Subcutaneous abdominal adipose tissue (tissue), 5 donors: ENCODE measurements around the gene LAMP5.

Experiments
- H3K27ac ChIP-seq: one replicate; pipeline ENCODE4 v1.7.0; 2013; ENCODE audit warnings: low read depth, mild to moderate bottlenecking, inconsistent platforms, low read length, moderate library complexity
- H3K27me3 ChIP-seq, 5 donors: one replicate each; pipeline ENCODE4 v1.7.0; 2013; ENCODE audit warnings: low read length in 5 of 5, inconsistent platforms in 1 of 5; ENCODE audit not compliant: control insufficient read depth in 5 of 5, insufficient read depth in 4 of 5
- H3K36me3 ChIP-seq, 5 donors: one replicate each; pipeline ENCODE4 v1.7.0; 2013; ENCODE audit warnings: low read length in 5 of 5; ENCODE audit not compliant: control insufficient read depth in 5 of 5, insufficient read depth in 5 of 5
- H3K4me1 ChIP-seq, 5 donors: one replicate each; pipeline ENCODE4 v1.7.0; 2013; ENCODE audit warnings: low read length in 5 of 5, mild to moderate bottlenecking in 3 of 5, moderate library complexity in 1 of 5; ENCODE audit not compliant: control insufficient read depth in 5 of 5, insufficient read depth in 5 of 5
- H3K4me3 ChIP-seq, 5 donors: one replicate each; pipeline ENCODE4 v1.7.0; 2013; ENCODE audit warnings: low read length in 5 of 5, low read depth in 1 of 5
- H3K9ac ChIP-seq, 5 donors: one replicate each; pipeline ENCODE4 v1.7.0; 2013; ENCODE audit warnings: low read length in 5 of 5, mild to moderate bottlenecking in 4 of 5, moderate library complexity in 3 of 5
- H3K9me3 ChIP-seq, 5 donors: one replicate each; pipeline ENCODE4 v1.7.0; 2013; ENCODE audit warnings: low read length in 5 of 5; ENCODE audit not compliant: control insufficient read depth in 5 of 5
- donor health status: healthy.
- donor health status: healthy.
- donor health status: healthy.
- donor health status: healthy.
- donor health status: healthy.

Gene LAMP5

GRCh38 chr20:9575836-9576235 is 61.4 kb downstream of the LAMP5 start:
- Histone ChIP-seq H3K36me3 (no peaks in the 10 kb centered on the region), H3K4me1 (no peaks in the 10 kb centered on the region), H3K9me3 (no peaks in the 10 kb centered on the region), H3K4me3 (no peak overlapping the region), H3K9ac (no peak overlapping the region), H3K27ac (no peak overlapping the region), H3K27me3 (peaks cover 0 to 9% (median 6%) of the 10 kb centered on the region in 5 donors)

DNA sequence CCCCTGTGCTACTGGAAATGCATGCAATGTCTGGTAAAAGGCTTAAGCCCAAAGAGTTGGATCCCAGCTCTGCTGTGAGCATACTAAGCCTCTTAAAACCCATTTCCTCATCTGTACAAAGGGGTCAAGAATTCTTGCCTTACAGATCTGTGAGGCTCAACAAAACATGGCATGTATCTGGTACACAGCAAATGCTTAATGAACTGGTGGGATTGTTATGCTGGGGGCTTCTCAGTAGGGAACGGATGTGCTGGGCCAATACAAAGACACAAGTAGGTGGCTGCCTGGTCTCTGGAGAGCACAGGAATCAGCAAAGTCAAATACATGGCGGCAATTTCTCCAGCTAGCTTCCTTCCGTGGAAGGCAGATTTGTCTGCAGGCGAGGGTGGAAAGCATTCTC is 62.3 kb downstream of the LAMP5 start:
- Histone ChIP-seq H3K9ac (no peak overlapping the region), H3K27me3 (peaks cover 0 to 9% (median 5%) of the 10 kb centered on the region in 5 donors), H3K4me3 (no peak overlapping the region), H3K27ac (no peak overlapping the region), H3K4me1 (no peaks in the 10 kb centered on the region), H3K36me3 (no peaks in the 10 kb centered on the region), H3K9me3 (no peaks in the 10 kb centered on the region)

- Histone ChIP-seq H3K27me3 (peaks cover 0 to 9% (median 5%) of the 10 kb centered on the region in 5 donors), H3K9me3 (no peaks in the 10 kb centered on the region), H3K4me3 (no peak overlapping the region), H3K36me3 (no peaks in the 10 kb centered on the region), H3K27ac (no peak overlapping the region), H3K9ac (no peak overlapping the region), H3K4me1 (no peaks in the 10 kb centered on the region)
Measured at GRCh38 chr20:9577397-9577796, 63.0 kb downstream of the LAMP5 start.

- Histone ChIP-seq H3K36me3 (no peaks in the 10 kb centered on the region), H3K27ac (no peak overlapping the region), H3K9me3 (no peaks in the 10 kb centered on the region), H3K27me3 (peaks cover 0 to 7% (median 2%) of the 10 kb centered on the region in 5 donors), H3K4me3 (no peak overlapping the region), H3K9ac (no peak overlapping the region), H3K4me1 (no peaks in the 10 kb centered on the region)
Measured at GRCh38 chr20:9578594-9578993, 64.2 kb downstream of the LAMP5 start.
